Activated naive CD4-positive, alpha-beta T cell treated with anti-CD3 and anti-CD28 coated beads for 36 hours (primary cell): ENCODE data around the gene PLOD2. TPM values are rescaled to one million over a fixed set of nuclear protein-coding genes. Genes with fewer than 3 reads are reported as not detected.
"Not testable (repeated sequence)": the region's sequence is repeated elsewhere in the genome, so short reads cannot be mapped to it uniquely, and the experiment has no call there.

Source experiments
- CTCF ChIA-PET: fragments of 350-600 bp; sonication (Branson Sonifier 250); formaldehyde crosslinking; loops from one replicate; lab custom pipeline; 2021; ENCODE audit warnings: antibody characterized with exemption; lab: Charles Lee
- DNase-seq: peaks from one replicate; pipeline ENCODE4 v3.0.0-alpha.2; 2020
- H3K27ac Mint-ChIP-seq: one replicate; pipeline ENCODE4 v1.8.0; 2021; ENCODE audit warnings: mild to moderate bottlenecking, mixed read lengths
- H3K27me3 Mint-ChIP-seq: one replicate; pipeline ENCODE4 v1.8.0; 2021; ENCODE audit warnings: low read depth, mixed read lengths
- H3K36me3 Mint-ChIP-seq: one replicate; pipeline ENCODE4 v1.8.0; 2021; ENCODE audit warnings: low read depth, mixed read lengths
- H3K4me1 Mint-ChIP-seq: one replicate; pipeline ENCODE4 v1.8.0; 2021; ENCODE audit warnings: low read depth, mixed read lengths
- H3K4me3 Mint-ChIP-seq: one replicate; pipeline ENCODE4 v1.8.0; 2021; ENCODE audit warnings: mild to moderate bottlenecking, moderate library complexity, mixed read lengths
- H3K9me3 Mint-ChIP-seq: one replicate; pipeline ENCODE4 v1.8.0; 2021; ENCODE audit warnings: mixed read lengths
- intact Hi-C: fragments of 100-400 bp; cut with micrococcal nuclease; formaldehyde crosslinking; loops from one replicate; pipeline ENCODE4 v1.15.1; 2023
- total RNA-seq, 2 experiments: library from RNA; stranded (reverse); gene quantifications; one replicate each; pipeline ENCODE4 v1.2.3, GENCODE V29; 2021

PLOD2 gene
- total RNA-seq, 2 experiments from 2014 or later, result 0.22 to 0.45 TPM

- CTCF ChIA-PET, result no interaction called here
- Mint-ChIP-seq H3K9me3 (no peaks in the 10 kb centered on the region), H3K4me3 (no peak overlapping the region), H3K27ac (no peak overlapping the region), H3K4me1 (no peaks in the 10 kb centered on the region), H3K36me3 (no peaks in the 10 kb centered on the region), H3K27me3 (no peaks in the 10 kb centered on the region)
- no peak for DNase-seq
- intact Hi-C loops, result no loop called here
Observed at GRCh38 chr3:146131616-146132410, 29.2 kb downstream of the PLOD2 start.

- no peaks in the 10 kb centered on the region for H3K9me3 Mint-ChIP-seq
- no peak overlapping the region for H3K4me3 Mint-ChIP-seq
- no peak for DNase-seq
- H3K27ac Mint-ChIP-seq, result no peak overlapping the region
- H3K4me1 Mint-ChIP-seq, result no peaks in the 10 kb centered on the region
- H3K27me3 Mint-ChIP-seq, result no peaks in the 10 kb centered on the region
- intact Hi-C loops, result no loop called here
- H3K36me3 Mint-ChIP-seq, result no peaks in the 10 kb centered on the region
- CTCF ChIA-PET, result no interaction called here
Observed at GRCh38 chr3:146130881-146131371, 30.1 kb downstream of the PLOD2 start.

GRCh38 chr3:146129750-146130149 is 31.2 kb downstream of the PLOD2 start:
- no peaks in the 10 kb centered on the region for H3K9me3 Mint-ChIP-seq
- DNase-seq, result no peak
- no peaks in the 10 kb centered on the region for H3K27me3 Mint-ChIP-seq
- H3K4me3 Mint-ChIP-seq, result no peak overlapping the region
- intact Hi-C loops, result no loop called here
- no peaks in the 10 kb centered on the region for H3K4me1 Mint-ChIP-seq
- H3K27ac Mint-ChIP-seq, result no peak overlapping the region
- no peaks in the 10 kb centered on the region for H3K36me3 Mint-ChIP-seq
- CTCF ChIA-PET, result no interaction called here

- Mint-ChIP-seq H3K27me3 (no peaks in the 10 kb centered on the region), H3K36me3 (no peaks in the 10 kb centered on the region), H3K9me3 (no peaks in the 10 kb centered on the region), H3K4me3 (no peak overlapping the region), H3K27ac (no peak overlapping the region), H3K4me1 (no peaks in the 10 kb centered on the region)
- DNase-seq, result no peak
- CTCF ChIA-PET, result interaction anchor here (0.9 kb wide), 1 partner anchor 58 kb away, joined by 4 read pairs; no protein-coding TSS in a partner anchor
- intact Hi-C loops, result no loop called here
Observed at GRCh38 chr3:146128939-146129338, 32.0 kb downstream of the PLOD2 start.

DNA sequence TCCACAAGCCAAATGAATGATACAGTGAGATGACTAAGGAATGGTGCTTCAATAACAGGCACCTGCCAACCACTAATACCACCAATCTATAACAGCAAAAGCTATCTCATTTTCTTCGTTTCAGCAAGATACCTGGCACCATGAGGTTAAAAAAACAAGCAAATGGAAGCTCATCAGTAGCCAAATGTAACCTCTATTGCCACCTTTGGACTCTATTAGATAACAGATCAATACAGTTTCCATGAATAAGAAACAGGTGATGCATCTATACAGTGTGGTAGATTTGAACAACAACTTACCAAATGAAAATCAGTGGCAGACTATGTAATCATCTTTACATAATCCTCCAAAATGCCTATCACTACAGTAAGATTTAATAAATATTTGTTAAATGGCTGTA is 32.8 kb downstream of the PLOD2 start:
- no peak for DNase-seq
- Mint-ChIP-seq H3K27ac (no peak overlapping the region), H3K4me1 (no peaks in the 10 kb centered on the region), H3K36me3 (no peaks in the 10 kb centered on the region), H3K4me3 (no peak overlapping the region), H3K9me3 (no peaks in the 10 kb centered on the region), H3K27me3 (no peaks in the 10 kb centered on the region)
- intact Hi-C loops, result no loop called here
- CTCF ChIA-PET, result interaction anchor here (0.9 kb wide), 1 partner anchor 59 kb away, joined by 4 read pairs; no protein-coding TSS in a partner anchor

- Mint-ChIP-seq H3K36me3 (no peaks in the 10 kb centered on the region), H3K27ac (no peak overlapping the region), H3K4me3 (no peak overlapping the region), H3K9me3 (no peaks in the 10 kb centered on the region), H3K4me1 (no peaks in the 10 kb centered on the region), H3K27me3 (no peaks in the 10 kb centered on the region)
- CTCF ChIA-PET, result no interaction called here
- no peak for DNase-seq
- intact Hi-C loops, result no loop called here
Observed at GRCh38 chr3:146125951-146126350, 35.0 kb downstream of the PLOD2 start.

DNA sequence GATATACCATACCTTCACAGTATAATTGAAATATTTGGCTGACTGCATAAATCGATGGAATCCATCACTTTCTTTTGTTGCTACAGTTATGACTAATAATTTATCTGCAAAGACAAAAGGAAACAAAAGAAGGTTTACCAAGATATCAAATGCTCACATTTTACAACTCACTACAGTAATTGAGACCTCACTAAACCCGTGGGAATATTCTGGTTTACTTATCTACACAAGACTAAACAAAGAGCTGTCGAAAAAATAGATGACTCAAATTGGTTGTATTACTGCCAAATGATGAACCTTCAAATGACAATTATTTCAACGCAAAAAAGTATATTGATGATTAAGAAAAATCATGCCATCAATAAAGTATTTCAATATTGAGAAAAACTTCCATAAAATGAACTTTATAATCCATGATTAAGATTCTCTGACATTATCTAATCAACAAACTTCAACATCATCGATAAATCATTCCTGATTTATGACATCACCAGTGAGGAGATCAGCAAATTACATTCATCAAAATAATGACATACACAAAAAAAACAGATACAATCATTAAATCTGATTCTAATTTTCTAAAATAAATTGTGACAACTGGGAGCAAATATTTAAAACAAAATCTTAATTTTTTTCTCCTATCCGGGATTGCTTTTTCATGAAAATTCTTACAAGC is 36.7 kb downstream of the PLOD2 start:
- Mint-ChIP-seq H3K27me3 (no peaks in the 10 kb centered on the region), H3K36me3 (no peaks in the 10 kb centered on the region), H3K4me1 (no peaks in the 10 kb centered on the region), H3K27ac (no peak overlapping the region), H3K4me3 (no peak overlapping the region), H3K9me3 (peaks cover 2% of the 10 kb centered on the region)
- intact Hi-C loops, result no loop called here
- no peak for DNase-seq
- CTCF ChIA-PET, result no interaction called here

DNA sequence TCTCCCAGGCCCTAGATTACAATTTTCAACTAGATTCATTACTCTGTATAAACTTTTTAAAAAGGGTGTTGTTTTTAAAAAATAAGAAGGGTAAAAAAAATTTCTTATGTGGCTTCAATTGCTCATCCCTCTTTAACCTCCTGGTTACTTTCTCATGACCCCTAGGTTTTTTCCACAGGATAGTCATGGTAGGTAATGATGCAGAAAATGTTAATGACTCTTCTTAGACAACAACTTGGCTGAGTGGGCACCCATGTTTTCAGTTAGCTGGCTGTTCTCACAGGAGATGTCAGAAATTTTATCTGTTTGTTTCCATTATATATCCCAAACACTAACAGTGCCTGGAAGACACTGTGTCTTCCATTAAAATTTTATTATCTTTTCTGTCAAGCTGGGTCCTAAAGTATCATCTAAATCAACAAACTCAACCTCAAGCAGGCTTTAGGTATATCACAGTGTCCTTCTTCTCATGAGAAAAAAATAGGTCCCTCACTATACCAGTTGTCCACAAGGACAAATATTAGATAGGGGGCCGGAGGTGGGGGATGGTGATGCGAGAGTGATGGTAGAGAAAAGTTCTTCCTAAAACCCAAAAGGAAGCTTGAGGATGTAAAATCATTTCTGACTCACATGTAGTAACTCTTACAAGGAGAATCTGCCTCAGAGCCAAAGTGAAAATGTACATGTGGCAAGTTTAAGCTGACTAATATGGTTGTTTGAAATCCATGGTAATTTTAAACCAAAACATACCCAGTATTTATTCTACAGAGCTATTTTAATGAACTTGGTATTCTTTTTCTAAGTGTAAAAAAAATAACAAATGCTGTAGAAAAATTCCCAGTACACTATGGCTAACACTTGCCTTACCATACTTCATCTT is 43.3 kb downstream of the PLOD2 start:
- no peak overlapping the region for H3K27ac Mint-ChIP-seq
- H3K9me3 Mint-ChIP-seq, result peaks cover 18% of the 10 kb centered on the region
- intact Hi-C loops, result no loop called here
- H3K27me3 Mint-ChIP-seq, result no peaks in the 10 kb centered on the region
- DNase-seq, result no peak
- H3K36me3 Mint-ChIP-seq, result no peaks in the 10 kb centered on the region
- H3K4me3 Mint-ChIP-seq, result no peak overlapping the region
- H3K4me1 Mint-ChIP-seq, result no peaks in the 10 kb centered on the region
- CTCF ChIA-PET, result no interaction called here

DNA sequence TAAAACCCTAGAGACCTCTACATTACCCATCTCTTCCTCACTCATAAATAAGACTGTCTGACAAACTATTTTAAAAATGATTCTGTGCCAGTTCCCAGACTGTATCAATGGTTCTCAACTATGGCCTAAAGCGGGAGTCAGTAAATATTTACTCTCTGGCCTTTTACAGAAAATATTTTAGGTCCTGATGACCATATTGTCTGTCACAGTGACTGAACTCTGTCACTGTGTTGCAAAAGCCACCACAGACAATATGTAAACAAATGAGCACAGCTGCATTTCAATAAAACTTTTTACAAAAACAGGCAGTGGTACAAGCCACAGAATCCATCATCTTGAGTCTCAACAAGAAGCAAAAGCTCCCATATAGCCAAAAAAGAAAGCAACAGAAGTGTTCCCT is 45.4 kb downstream of the PLOD2 start:
- DNase-seq, result no peak
- CTCF ChIA-PET, result no interaction called here
- H3K9me3 Mint-ChIP-seq, result peaks cover 22% of the 10 kb centered on the region
- H3K4me1 Mint-ChIP-seq, result no peaks in the 10 kb centered on the region
- no peaks in the 10 kb centered on the region for H3K36me3 Mint-ChIP-seq
- H3K4me3 Mint-ChIP-seq, result no peak overlapping the region
- intact Hi-C loops, result no loop called here
- no peaks in the 10 kb centered on the region for H3K27me3 Mint-ChIP-seq
- H3K27ac Mint-ChIP-seq, result no peak overlapping the region

DNA sequence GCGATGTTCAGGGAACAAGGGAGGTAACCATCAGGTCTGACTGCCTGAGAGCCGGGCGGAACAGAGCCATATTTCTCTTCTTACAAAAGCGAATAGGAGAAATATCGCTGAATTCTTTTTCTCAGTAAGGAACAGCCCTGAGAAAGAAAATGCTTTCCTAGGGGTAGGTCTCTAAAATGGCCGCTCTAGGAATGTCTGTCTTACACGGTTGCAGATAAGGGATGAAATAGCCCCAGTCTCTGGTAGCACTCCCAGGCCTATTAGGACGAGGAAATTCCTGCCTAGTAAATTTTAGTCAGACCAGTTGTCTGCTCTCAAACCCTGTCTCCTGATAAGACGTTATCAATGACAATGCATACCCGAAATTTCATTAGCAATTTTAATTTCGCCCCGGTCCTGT is 47.2 kb downstream of the PLOD2 start:
- H3K27me3 Mint-ChIP-seq, CTCF ChIA-PET, H3K4me3 Mint-ChIP-seq, H3K27ac Mint-ChIP-seq, DNase-seq, H3K4me1 Mint-ChIP-seq, intact Hi-C loops, H3K36me3 Mint-ChIP-seq: not testable (repeated sequence)
- peaks cover 21% of the 10 kb centered on the region for H3K9me3 Mint-ChIP-seq

GRCh38 chr3:146111337-146111736 is 49.6 kb downstream of the PLOD2 start:
- H3K4me3 Mint-ChIP-seq, result no peak overlapping the region
- peaks cover 21% of the 10 kb centered on the region for H3K9me3 Mint-ChIP-seq
- no peaks in the 10 kb centered on the region for H3K36me3 Mint-ChIP-seq
- CTCF ChIA-PET, result no interaction called here
- no peak overlapping the region for H3K27ac Mint-ChIP-seq
- H3K27me3 Mint-ChIP-seq, result no peaks in the 10 kb centered on the region
- DNase-seq, result no peak
- H3K4me1 Mint-ChIP-seq, result no peaks in the 10 kb centered on the region
- intact Hi-C loops, result no loop called here

DNA sequence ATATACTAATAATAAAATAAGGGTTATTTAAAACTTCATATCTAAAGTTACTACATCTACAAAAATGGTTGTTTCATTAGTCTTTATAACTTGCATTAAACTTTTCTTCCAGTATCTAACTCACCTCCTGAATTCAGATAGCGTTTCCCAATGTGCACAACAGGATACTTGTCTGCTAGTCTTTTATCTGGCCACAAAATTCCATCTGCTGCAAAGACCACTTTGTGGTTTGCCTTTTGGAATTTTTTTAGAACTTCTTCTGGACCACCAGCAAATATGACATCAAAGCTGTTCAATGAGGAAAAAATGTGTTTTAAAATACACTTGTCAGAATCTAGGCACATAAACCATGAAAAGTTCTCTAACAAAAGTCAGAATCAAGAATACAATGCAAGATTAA is 50.8 kb downstream of the PLOD2 start:
- Mint-ChIP-seq H3K4me1 (no peaks in the 10 kb centered on the region), H3K27ac (no peak overlapping the region)
- CTCF ChIA-PET, result no interaction called here

More for the DNA sequence above, 50.8 kb downstream of the PLOD2 start:
- no peak overlapping the region for H3K4me3 Mint-ChIP-seq
- no peaks in the 10 kb centered on the region for H3K27me3 Mint-ChIP-seq
- H3K36me3 Mint-ChIP-seq, result no peaks in the 10 kb centered on the region
- intact Hi-C loops, result no loop called here
- DNase-seq, result no peak
- peaks cover 15% of the 10 kb centered on the region for H3K9me3 Mint-ChIP-seq
